Activated T-helper 2 cell treated with anti-CD3 and anti-CD28 coated beads, Interferon-gamma antibody, Interleukin-2, Interleukin-4, amounts not matched to agents 10 μg/mL and 5 μg/mL and 100 μg/mL, durations not matched to agents 14 hours and 24 hours and 36 hours (primary cell): Measurements from ENCODE around the gene UGGT1. TPM values are rescaled to one million over a fixed set of nuclear protein-coding genes. Genes with fewer than 3 reads are reported as not detected.
"Not testable (repeated sequence)": the region's sequence is repeated elsewhere in the genome, so short reads cannot be mapped to it uniquely, and the experiment has no call there.

Experiments used
- DNase-seq: peaks from one replicate; pipeline ENCODE4 v3.0.0; 2021; ENCODE audit warnings: low spot score
- H3K27ac Mint-ChIP-seq: one replicate; pipeline ENCODE4 v1.8.0; 2021; ENCODE audit warnings: mixed read lengths
- H3K27me3 Mint-ChIP-seq: one replicate; pipeline ENCODE4 v1.8.0; 2021; ENCODE audit warnings: low read depth, mixed read lengths
- H3K36me3 Mint-ChIP-seq: one replicate; pipeline ENCODE4 v1.8.0; 2021; ENCODE audit warnings: low read depth, mixed read lengths
- H3K4me1 Mint-ChIP-seq: one replicate; pipeline ENCODE4 v1.8.0; 2021; ENCODE audit warnings: low read depth, mixed read lengths
- H3K4me3 Mint-ChIP-seq: one replicate; pipeline ENCODE4 v1.8.0; 2021; ENCODE audit warnings: low read depth, mild to moderate bottlenecking, moderate library complexity, mixed read lengths
- H3K9me3 Mint-ChIP-seq: one replicate; pipeline ENCODE4 v1.8.0; 2021; ENCODE audit warnings: mixed read lengths
- intact Hi-C: fragments of 100-400 bp; cut with micrococcal nuclease; formaldehyde crosslinking; loops from one replicate; pipeline ENCODE4 v1.15.1; 2023
- total RNA-seq: library from RNA; stranded (reverse); gene quantifications from 2 replicates; pipeline ENCODE4 v1.2.3, GENCODE V29; 2022

The UGGT1 gene
- total RNA-seq, 1 donor from 2014 or later = 74.7 TPM

DNA sequence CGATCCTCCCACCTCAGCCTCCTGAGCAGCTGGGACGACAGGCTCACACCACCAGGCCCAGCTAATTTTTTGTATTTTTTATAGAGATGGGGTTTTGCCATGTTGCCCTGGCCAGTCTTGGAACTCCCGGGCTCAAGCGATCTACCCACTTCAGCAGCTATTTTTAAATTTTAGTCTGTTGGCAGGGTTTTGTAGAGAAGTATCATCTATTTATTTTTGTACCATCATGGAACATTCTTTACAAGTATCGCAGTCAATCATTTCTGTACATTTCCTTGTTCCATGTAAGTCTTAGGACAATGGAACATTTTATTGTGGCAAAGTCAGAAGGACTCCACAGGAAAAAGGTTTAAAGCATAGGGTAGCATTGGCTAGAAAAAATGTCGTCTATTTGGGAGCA lies 94.6 kb downstream of the UGGT1 start:
- intact Hi-C loops = no loop called here
- no peaks in the 10 kb centered on the region for H3K9me3 Mint-ChIP-seq
- H3K36me3 Mint-ChIP-seq = peaks cover 73% of the 10 kb centered on the region
- no peaks in the 10 kb centered on the region for H3K27me3 Mint-ChIP-seq
- no peak for DNase-seq
- no peak overlapping the region for H3K4me3 Mint-ChIP-seq
- no peak overlapping the region for H3K27ac Mint-ChIP-seq
- peaks cover 3% of the 10 kb centered on the region for H3K4me1 Mint-ChIP-seq

DNA sequence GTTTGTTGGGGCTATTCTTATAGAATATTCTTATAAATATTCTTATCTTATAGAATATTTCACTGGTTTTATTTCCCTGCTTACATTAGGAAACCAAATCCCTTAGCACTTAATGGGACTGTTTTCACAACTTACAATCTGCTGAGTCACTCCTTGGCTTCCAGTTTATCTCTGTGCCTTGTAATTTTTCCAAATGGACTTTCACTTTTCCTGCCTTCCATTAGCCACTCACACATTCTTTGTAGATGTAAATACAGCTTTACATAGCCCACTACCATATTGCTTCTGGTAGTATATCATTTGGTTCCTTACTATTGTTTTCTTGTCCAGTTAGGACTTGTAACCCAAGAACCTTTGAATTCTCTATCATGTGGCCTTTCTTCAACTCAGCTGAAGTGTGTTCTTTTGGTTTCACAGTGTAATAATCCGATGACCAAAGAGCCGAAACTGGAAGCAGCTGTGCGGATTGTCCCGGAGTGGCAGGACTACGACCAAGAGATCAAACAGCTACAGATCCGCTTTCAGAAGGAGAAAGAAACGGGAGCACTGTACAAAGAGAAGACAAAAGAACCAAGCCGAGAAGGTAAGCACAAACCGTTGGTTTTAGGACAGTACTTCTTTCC lies 96.1 kb downstream of the UGGT1 start:
- Mint-ChIP-seq H3K27ac (no peak overlapping the region), H3K4me1 (peaks cover 3% of the 10 kb centered on the region), H3K36me3 (peaks cover 74% of the 10 kb centered on the region), H3K4me3 (no peak overlapping the region), H3K27me3 (no peaks in the 10 kb centered on the region), H3K9me3 (no peaks in the 10 kb centered on the region)
- intact Hi-C loops = no loop called here
- DNase-seq = no peak

DNA sequence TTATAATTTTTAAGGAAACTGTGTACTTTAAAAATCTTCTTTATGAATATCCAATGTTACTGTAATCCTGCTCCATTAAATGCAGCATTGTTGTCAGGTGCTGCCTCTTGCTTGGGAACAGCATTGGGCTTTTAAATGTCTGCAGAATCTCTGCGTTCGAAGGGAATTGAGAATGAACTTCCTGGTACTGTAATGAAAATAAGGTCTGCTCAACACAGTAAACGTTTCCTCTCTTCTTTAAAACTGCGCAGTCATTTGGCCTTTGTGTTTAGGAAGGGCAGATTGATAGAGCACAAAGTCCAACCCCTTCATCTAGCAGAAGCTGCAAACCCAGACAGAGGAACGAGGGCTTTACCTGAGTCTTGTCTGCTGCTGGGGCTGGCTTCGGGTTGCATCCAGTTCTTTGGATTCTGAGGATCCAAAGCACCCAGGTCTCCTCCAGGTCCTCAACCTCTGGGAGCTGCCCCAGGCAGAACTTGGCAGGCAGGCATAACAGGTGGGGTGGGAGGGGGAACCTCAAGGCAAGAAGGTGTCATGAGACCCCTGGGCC lies 104.5 kb downstream of the UGGT1 start:
- H3K9me3 Mint-ChIP-seq = no peaks in the 10 kb centered on the region
- peaks cover 36% of the 10 kb centered on the region for H3K36me3 Mint-ChIP-seq
- no peak overlapping the region for H3K27ac Mint-ChIP-seq
- peaks cover 21% of the 10 kb centered on the region for H3K4me1 Mint-ChIP-seq
- no peaks in the 10 kb centered on the region for H3K27me3 Mint-ChIP-seq
- intact Hi-C loops = no loop called here
- no peak for DNase-seq
- no peak overlapping the region for H3K4me3 Mint-ChIP-seq

DNA sequence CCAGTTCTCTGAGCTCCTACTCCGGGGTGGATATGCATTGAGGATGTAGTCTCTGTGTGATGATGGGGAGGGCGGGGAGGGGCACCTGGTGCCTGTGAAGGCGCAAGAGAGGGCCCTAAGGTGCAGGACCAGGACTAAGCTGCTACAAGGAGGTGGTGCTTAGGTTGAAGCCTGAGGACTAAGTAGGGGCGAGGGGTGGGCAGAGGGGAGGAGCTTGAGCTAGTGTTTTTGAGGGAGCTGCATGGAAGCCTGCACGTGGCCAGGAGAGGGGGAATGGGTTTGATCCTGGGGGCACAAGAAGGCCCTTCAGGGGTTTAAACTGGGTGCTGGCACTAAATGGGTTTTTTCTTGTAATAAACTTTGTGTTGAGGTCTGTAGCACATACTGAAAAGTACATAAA lies 105.0 kb downstream of the UGGT1 start:
- H3K27me3 Mint-ChIP-seq = no peaks in the 10 kb centered on the region
- intact Hi-C loops = no loop called here
- peaks cover 31% of the 10 kb centered on the region for H3K36me3 Mint-ChIP-seq
- peaks cover 21% of the 10 kb centered on the region for H3K4me1 Mint-ChIP-seq
- H3K4me3 Mint-ChIP-seq = no peak overlapping the region
- no peak overlapping the region for H3K27ac Mint-ChIP-seq
- no peak for DNase-seq
- H3K9me3 Mint-ChIP-seq = no peaks in the 10 kb centered on the region

DNA sequence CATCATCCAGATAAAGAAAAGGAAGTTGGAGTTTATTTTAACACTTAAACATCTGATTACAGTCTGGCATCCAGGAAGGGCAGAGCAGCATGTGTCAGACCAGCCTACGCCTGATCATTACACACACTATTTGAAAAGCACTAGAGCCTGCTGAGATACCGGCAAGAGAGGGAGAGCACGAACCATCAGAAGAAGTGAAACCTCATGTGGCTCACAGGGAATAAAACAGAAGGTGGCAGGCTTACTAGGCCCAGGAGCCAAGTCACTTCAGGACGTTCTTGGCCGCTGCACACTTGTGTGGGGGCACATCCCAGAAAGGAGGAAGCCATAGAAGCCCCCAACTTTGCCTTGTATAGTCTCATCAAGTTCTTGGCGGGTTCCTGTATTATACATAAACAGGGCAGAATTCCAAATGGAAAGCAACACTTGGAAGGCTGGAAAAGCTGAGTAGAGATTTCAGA lies 105.5 kb downstream of the UGGT1 start:
- H3K4me1 Mint-ChIP-seq = peaks cover 21% of the 10 kb centered on the region
- H3K27ac Mint-ChIP-seq = peak overlapping the region; percentile 29
- no peaks in the 10 kb centered on the region for H3K27me3 Mint-ChIP-seq
- no peaks in the 10 kb centered on the region for H3K9me3 Mint-ChIP-seq
- intact Hi-C loops = no loop called here
- H3K4me3 Mint-ChIP-seq = no peak overlapping the region
- H3K36me3 Mint-ChIP-seq = peaks cover 26% of the 10 kb centered on the region
- DNase-seq = no peak

DNA sequence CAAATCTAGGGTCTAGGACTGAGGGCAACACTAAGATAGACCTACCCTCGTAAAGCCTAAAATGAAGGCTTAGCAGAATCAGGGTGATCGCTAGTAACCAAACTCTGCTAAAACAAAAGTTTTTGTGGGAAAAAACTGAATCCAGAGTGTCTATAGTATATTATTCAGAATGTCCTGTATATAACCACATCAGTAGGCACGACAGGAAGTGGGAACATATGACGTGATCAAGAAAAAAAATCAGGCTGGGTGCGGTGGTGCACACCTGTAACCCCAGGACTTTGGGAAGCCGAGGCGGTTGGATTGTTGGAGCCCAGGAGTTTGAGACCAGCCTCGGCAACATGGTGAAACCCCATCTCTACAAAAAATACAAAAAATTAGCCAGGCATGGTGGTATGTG lies 106.1 kb downstream of the UGGT1 start:
- DNase-seq = no peak
- H3K4me1 Mint-ChIP-seq = peaks cover 21% of the 10 kb centered on the region
- no peak overlapping the region for H3K4me3 Mint-ChIP-seq
- H3K27ac Mint-ChIP-seq = no peak overlapping the region
- no peaks in the 10 kb centered on the region for H3K9me3 Mint-ChIP-seq
- intact Hi-C loops = no loop called here
- H3K36me3 Mint-ChIP-seq = peaks cover 21% of the 10 kb centered on the region
- no peaks in the 10 kb centered on the region for H3K27me3 Mint-ChIP-seq

DNA sequence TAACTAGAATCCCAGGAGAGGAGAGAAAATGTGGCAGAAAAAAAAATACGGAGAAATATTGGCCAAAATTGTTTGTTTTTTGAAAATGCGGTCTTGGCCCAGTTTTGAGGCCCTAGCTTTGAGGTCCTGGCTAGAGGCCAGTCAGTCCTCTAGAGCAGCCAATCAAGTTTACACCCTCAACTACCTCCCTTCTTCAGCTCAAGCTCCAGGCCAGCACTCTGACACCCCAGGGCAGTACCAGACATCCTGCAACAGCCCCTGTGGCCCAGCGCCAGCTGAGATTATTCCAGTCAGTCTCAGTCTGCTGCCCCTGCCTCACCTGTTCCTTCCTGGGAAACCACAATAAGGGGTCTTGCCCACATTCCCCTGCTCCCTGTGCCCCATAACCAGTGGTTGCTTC lies 107.7 kb downstream of the UGGT1 start:
- H3K27me3 Mint-ChIP-seq = peaks cover 4% of the 10 kb centered on the region
- H3K4me1 Mint-ChIP-seq = peaks cover 21% of the 10 kb centered on the region
- intact Hi-C loops = no loop called here
- H3K9me3 Mint-ChIP-seq = no peaks in the 10 kb centered on the region
- peaks cover 14% of the 10 kb centered on the region for H3K36me3 Mint-ChIP-seq
- H3K27ac Mint-ChIP-seq = no peak overlapping the region
- DNase-seq = no peak
- no peak overlapping the region for H3K4me3 Mint-ChIP-seq

DNA sequence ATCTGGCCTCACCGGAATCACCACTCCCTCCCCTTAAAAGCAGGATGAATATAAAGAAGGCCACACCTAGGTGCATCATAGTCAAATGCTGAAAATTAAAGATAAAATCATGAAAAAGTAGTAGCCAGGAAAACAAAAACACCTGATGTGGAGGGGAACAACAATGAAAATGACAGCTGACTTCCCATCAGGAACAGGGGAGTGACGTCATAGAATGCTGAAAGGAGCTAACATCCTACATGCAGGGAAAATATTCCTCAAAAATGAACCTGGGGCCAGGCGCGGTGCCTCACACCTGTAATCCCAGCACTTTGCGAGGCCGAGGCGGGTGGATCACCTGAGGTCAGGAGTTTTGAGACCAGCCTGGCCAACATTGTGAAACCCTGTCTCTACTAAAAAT lies 108.1 kb downstream of the UGGT1 start:
- Mint-ChIP-seq H3K4me1 (peaks cover 19% of the 10 kb centered on the region), H3K27me3 (peaks cover 4% of the 10 kb centered on the region)

DNA sequence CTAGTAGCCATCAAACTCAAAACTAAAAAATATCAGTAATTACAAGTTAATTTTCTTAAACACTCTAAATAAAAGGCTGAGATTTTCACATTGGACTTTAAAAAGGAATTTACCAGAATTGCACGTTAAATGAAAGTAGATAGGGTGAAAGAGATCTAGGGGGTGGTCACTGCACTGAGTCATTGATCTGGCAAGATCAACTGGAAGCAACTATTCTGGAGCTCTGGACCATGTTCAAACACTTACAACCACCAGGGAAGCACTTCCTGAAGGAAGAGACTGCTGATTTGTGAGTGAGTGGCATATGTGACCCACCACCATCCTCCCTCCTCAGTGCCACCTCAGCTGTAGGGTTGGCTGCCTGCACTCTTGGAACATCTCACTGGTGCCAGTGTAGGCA lies 111.8 kb downstream of the UGGT1 start:
- H3K4me1 Mint-ChIP-seq = no peaks in the 10 kb centered on the region
- H3K9me3 Mint-ChIP-seq = no peaks in the 10 kb centered on the region
- intact Hi-C loops = no loop called here
- no peak overlapping the region for H3K4me3 Mint-ChIP-seq
- peaks cover 12% of the 10 kb centered on the region for H3K27me3 Mint-ChIP-seq
- H3K27ac Mint-ChIP-seq = no peak overlapping the region
- DNase-seq = no peak
- no peaks in the 10 kb centered on the region for H3K36me3 Mint-ChIP-seq

More for the DNA sequence above, 108.1 kb downstream of the UGGT1 start:
- Mint-ChIP-seq H3K36me3 (peaks cover 14% of the 10 kb centered on the region), H3K27ac (no peak overlapping the region), H3K4me3 (no peak overlapping the region), H3K9me3 (no peaks in the 10 kb centered on the region)
- intact Hi-C loops = no loop called here
- DNase-seq = no peak

DNA sequence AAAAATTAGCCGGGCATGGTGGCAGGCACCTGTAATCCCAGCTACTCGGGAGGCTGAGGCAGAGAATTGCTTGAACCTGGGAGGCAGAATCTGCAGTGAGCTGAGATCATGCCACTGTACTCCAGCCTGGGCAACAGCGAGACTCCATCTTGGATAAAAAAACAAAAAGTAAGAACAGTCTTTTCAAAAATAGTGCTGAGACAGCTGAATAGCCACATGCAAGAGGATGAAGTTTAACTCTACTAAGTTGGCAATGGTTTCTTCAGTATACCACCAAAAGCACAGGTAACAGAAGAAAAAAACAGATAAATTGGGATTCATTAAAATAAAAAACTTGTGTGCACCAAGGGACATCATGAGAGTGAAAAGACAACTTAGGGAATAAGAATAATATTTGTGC lies 115.2 kb downstream of the UGGT1 start:
- Mint-ChIP-seq H3K9me3 (no peaks in the 10 kb centered on the region), H3K36me3 (no peaks in the 10 kb centered on the region), H3K27ac (no peak overlapping the region), H3K4me3 (no peak overlapping the region), H3K4me1 (no peaks in the 10 kb centered on the region), H3K27me3 (peaks cover 12% of the 10 kb centered on the region)
- intact Hi-C loops = no loop called here
- no peak for DNase-seq

DNA sequence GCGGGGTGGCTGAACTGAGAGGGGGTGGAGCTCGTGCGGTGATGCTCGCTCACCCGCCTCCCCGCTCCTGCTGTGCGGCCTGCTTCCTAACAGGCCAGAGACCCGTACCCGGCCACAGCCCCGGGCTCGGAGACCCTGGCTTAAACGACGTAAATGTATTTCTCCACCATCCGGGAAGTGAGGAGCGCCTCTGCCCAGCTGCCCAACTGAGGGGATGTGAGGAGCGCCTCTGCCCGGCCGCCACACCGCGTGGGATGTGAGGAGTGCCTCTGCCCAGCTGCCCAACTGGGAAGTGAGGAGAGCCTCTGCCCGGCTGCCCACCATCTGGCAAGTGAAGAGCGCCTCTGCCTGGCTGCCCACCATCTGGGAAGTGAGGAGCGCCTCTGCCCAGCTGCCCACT lies 117.0 kb downstream of the UGGT1 start:
- Mint-ChIP-seq H3K4me3 (no peak overlapping the region), H3K36me3 (no peaks in the 10 kb centered on the region), H3K9me3 (no peaks in the 10 kb centered on the region), H3K27me3 (peaks cover 10% of the 10 kb centered on the region), H3K27ac (no peak overlapping the region), H3K4me1 (no peaks in the 10 kb centered on the region)
- no peak for DNase-seq
- intact Hi-C loops = no loop called here

DNA sequence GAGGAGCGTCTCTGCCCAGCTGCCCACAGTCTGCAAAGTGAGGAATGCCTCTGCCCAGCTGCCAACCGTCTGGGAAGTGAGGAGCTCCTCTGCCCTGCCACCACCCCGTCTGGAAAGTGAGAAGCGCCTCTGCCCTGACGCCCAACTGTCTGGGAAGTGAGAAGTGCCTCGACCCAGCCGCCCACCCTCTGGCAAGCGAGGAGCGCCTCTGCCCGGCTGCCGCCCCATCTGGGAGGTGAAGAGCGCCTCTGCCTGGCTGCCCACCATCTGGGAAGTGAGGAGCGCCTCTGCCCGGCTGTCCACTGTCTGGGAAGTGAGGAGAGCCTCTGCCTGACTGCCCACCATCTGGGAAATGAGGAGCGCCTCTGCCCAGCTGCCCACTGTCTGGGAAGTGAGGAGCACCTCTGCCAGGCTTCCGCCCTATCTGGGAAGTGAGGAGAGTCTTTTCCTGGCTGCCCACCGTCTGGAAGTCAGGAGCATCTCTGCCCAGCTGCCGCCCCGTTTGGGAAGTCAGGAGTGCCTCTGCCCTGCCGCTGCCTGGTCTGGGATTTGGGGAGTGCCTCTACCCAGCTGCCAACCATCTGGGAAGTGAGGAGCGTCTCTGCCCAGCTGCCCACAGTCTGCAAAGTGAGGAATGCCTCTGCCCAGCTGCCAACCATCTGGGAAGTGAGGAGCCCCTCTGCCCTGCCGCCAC lies 117.8 kb downstream of the UGGT1 start:
- intact Hi-C loops = not testable (repeated sequence)

DNA sequence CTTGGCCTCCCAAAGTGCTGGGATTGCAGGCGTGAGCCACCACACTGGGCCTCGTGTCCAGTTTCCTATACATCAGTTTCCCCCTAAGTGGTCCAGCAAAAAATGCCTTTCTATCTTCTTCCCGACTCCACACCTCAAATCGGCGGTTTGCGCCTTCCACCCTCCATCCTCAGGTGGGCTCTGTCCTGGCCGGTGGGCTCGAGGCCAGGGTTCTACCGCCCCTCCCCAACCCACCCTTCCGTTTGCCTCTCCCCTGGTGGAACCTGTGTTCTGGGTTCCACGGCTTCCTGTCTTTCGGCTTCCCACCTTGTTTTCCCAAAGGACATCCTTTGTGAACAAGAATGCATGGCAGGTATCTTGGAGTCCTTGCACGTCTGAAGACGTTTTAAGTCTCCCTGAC lies 123.3 kb downstream of the UGGT1 start:
- peaks cover 2% of the 10 kb centered on the region for H3K27me3 Mint-ChIP-seq
- H3K36me3 Mint-ChIP-seq = no peaks in the 10 kb centered on the region
- no peak for DNase-seq
- no peaks in the 10 kb centered on the region for H3K9me3 Mint-ChIP-seq
- no peak overlapping the region for H3K4me3 Mint-ChIP-seq
- H3K4me1 Mint-ChIP-seq = no peaks in the 10 kb centered on the region
- no peak overlapping the region for H3K27ac Mint-ChIP-seq
- intact Hi-C loops = no loop called here

More for the DNA sequence above, 117.8 kb downstream of the UGGT1 start:
- not testable (repeated sequence) for H3K27me3 Mint-ChIP-seq, H3K4me3 Mint-ChIP-seq, H3K4me1 Mint-ChIP-seq, H3K36me3 Mint-ChIP-seq, H3K27ac Mint-ChIP-seq, DNase-seq, H3K9me3 Mint-ChIP-seq
